MV-4-11 (cell line): ENCODE measurements around the gene STK17B.

Experiments used
- DNase-seq: peaks from one replicate; lab custom pipeline; 2025; lab: John Stamatoyannopoulos, UW

The STK17B gene

GRCh38 chr2:196155575-196155974 lies 15.8 kb downstream of the STK17B start:
- DNase-seq = no peak

GRCh38 chr2:196153480-196153879 lies 17.9 kb downstream of the STK17B start:
- no peak for DNase-seq

- DNase-seq = peak; percentile 66
Measured at GRCh38 chr2:196149948-196150347, 21.4 kb downstream of the STK17B start.

GRCh38 chr2:196148736-196149135 lies 22.6 kb downstream of the STK17B start:
- DNase-seq = no peak

- no peak for DNase-seq
Measured at GRCh38 chr2:196145256-196145655, 26.1 kb downstream of the STK17B start.

GRCh38 chr2:196144513-196145126 lies 26.8 kb downstream of the STK17B start:
- DNase-seq = no peak

- DNase-seq = no peak
Measured at GRCh38 chr2:196143730-196144131, 27.6 kb downstream of the STK17B start.

- DNase-seq = peak; percentile 33
Measured at GRCh38 chr2:196142825-196143224, 28.6 kb downstream of the STK17B start.

- DNase-seq = no peak
Measured at GRCh38 chr2:196140213-196140612, 31.2 kb downstream of the STK17B start.

GRCh38 chr2:196137271-196137670 lies 34.1 kb downstream of the STK17B start:
- DNase-seq = no peak

- no peak for DNase-seq
Measured at GRCh38 chr2:196136151-196136550, 35.2 kb downstream of the STK17B start.

GRCh38 chr2:196131949-196132925 lies 39.1 kb downstream of the STK17B start:
- DNase-seq = no peak

GRCh38 chr2:196131384-196131937 lies 39.9 kb downstream of the STK17B start:
- DNase-seq = peak; percentile 69

GRCh38 chr2:196130039-196130825 lies 41.1 kb downstream of the STK17B start:
- DNase-seq = no peak

- DNase-seq = no peak
Measured at GRCh38 chr2:196128749-196129148, 42.6 kb downstream of the STK17B start.

GRCh38 chr2:196125596-196125995 lies 45.8 kb downstream of the STK17B start:
- no peak for DNase-seq

GRCh38 chr2:196123679-196124373 lies 47.6 kb downstream of the STK17B start:
- DNase-seq = no peak

GRCh38 chr2:196119926-196120325 lies 51.5 kb downstream of the STK17B start:
- DNase-seq = no peak

- no peak for DNase-seq
Measured at GRCh38 chr2:196117214-196117705, 54.1 kb downstream of the STK17B start.

- DNase-seq = no peak
Measured at GRCh38 chr2:196113061-196113974, 58.1 kb downstream of the STK17B start.
